M059J (cell line): ENCODE data around the gene DCANP1. TPM values are rescaled to one million over a fixed set of nuclear protein-coding genes. Genes with fewer than 3 reads are reported as not detected.

Source experiments
- DNase-seq: peaks from one replicate; pipeline ENCODE4 v3.0.0-alpha.2; 2012; ENCODE audit warnings: low read depth
- total RNA-seq: library from RNA; depleted of rRNA; stranded (reverse); fragments of >200 nt; shearing (Covaris generic); gene quantifications from 2 replicates; pipeline ENCODE4 v1.2.3, GENCODE V29; 2014

Gene DCANP1
- total RNA-seq, 1 experiment from 2014 or later = not detected

GRCh38 chr5:135456238-135457099 lies 9.3 kb upstream of the DCANP1 start:
- peak; percentile 88 for DNase-seq

GRCh38 chr5:135455876-135456237 lies 8.7 kb upstream of the DCANP1 start:
- no peak for DNase-seq

GRCh38 chr5:135454946-135455345 lies 7.8 kb upstream of the DCANP1 start:
- no peak for DNase-seq

- DNase-seq = no peak
These were observed 6.5 kb upstream of the DCANP1 start for GRCh38 chr5:135453613-135454012.

- no peak for DNase-seq
These were observed 5.3 kb upstream of the DCANP1 start, which contains the start of gene TIFAB for GRCh38 chr5:135452321-135453030. Gene TIFAB (minus strand): TSS chr5:135452351. CDS start chr5:135449939, 2,412 bp downstream.

- DNase-seq = no peak
These were observed 4.6 kb upstream of the DCANP1 start for GRCh38 chr5:135451581-135452320.

- no peak for DNase-seq
These were observed 3.8 kb upstream of the DCANP1 start for GRCh38 chr5:135450952-135451351.

GRCh38 chr5:135450336-135450735 lies 3.2 kb upstream of the DCANP1 start:
- DNase-seq = no peak

GRCh38 chr5:135449644-135450043 lies 2.5 kb upstream of the DCANP1 start:
- no peak for DNase-seq

- DNase-seq = peak; percentile 65
These were observed 1.8 kb upstream of the DCANP1 start for GRCh38 chr5:135448791-135449507.

- DNase-seq = peak; percentile 40
These were observed 1.1 kb upstream of the DCANP1 start for GRCh38 chr5:135448071-135448739.

GRCh38 chr5:135446615-135447014 lies 533 bp downstream of the DCANP1 start:
- DNase-seq = no peak

- no peak for DNase-seq
These were observed 942 bp downstream of the DCANP1 start for GRCh38 chr5:135446206-135446605.

- no peak for DNase-seq
These were observed 1.7 kb downstream of the DCANP1 start for GRCh38 chr5:135445306-135445985.

GRCh38 chr5:135444881-135445280 lies 2.3 kb downstream of the DCANP1 start:
- no peak for DNase-seq

GRCh38 chr5:135444360-135444759 lies 2.8 kb downstream of the DCANP1 start:
- no peak for DNase-seq

- DNase-seq = no peak
These were observed 3.8 kb downstream of the DCANP1 start for GRCh38 chr5:135443161-135443960.

GRCh38 chr5:135442431-135443160 lies 4.6 kb downstream of the DCANP1 start:
- DNase-seq = no peak

- DNase-seq = no peak
These were observed 5.2 kb downstream of the DCANP1 start for GRCh38 chr5:135441919-135442318.
